ENCODE data around the gene HTRA3. TPM values are rescaled to one million over a fixed set of nuclear protein-coding genes. Genes with fewer than 3 reads are reported as not detected.

Gene HTRA3
- total RNA-seq, 2 experiments from 2014 or later: not detected

DNA sequence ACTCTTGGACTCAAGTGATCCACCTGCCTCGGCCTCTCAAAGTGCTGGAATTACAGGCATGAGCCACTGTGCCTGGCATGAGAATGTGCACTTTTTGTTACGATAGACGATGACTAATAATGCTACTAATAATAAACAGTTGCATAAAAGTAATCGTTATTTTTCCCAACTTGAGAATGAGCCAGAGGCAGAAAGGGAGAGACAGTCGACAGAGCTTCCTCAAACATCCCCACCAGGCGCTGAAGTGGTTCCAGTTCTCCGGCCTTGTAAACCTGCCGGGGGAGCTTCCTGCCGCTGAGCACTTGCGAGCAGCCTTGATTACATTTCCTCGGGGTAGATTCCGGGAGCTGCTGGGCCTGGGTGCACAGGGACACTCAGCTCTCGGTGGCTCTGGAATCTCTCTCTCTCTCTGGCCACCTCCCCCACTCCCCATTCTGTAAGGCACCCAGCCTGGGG lies 8.9 kb upstream of the HTRA3 start:
- no peaks in the 10 kb centered on the region for H3K36me3 ChIP-seq (ENCODE audit: insufficient read depth, low read length)
- intact Hi-C loops (cut with DNase I, micrococcal nuclease): no loop called here
- CTCF ChIA-PET: no interaction called here

GRCh38 chr4:8261851-8262535 lies 7.6 kb upstream of the HTRA3 start:
- no peaks in the 10 kb centered on the region for H3K36me3 Mint-ChIP-seq (ENCODE audit: low read depth)
- H3K4me3 Mint-ChIP-seq: no peak overlapping the region
- POLR2A ChIA-PET: no interaction called here
- no peaks in the 10 kb centered on the region for H3K4me1 ChIP-seq (ENCODE audit: insufficient read depth, low read length)
- H3K4me3 ChIP-seq (ENCODE audit: low read length): no peak overlapping the region
- CTCF ChIA-PET: no interaction called here
- TF ChIP-seq, protein P1, sequence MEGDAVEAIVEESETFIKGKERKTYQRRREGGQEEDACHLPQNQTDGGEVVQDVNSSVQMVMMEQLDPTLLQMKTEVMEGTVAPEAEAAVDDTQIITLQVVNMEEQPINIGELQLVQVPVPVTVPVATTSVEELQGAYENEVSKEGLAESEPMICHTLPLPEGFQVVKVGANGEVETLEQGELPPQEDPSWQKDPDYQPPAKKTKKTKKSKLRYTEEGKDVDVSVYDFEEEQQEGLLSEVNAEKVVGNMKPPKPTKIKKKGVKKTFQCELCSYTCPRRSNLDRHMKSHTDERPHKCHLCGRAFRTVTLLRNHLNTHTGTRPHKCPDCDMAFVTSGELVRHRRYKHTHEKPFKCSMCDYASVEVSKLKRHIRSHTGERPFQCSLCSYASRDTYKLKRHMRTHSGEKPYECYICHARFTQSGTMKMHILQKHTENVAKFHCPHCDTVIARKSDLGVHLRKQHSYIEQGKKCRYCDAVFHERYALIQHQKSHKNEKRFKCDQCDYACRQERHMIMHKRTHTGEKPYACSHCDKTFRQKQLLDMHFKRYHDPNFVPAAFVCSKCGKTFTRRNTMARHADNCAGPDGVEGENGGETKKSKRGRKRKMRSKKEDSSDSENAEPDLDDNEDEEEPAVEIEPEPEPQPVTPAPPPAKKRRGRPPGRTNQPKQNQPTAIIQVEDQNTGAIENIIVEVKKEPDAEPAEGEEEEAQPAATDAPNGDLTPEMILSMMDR (IDR thresholded peaks at IDR 0.05): no peak
- no peaks in the 10 kb centered on the region for H3K9me3 Mint-ChIP-seq
- intact Hi-C loops (cut with DNase I, micrococcal nuclease): no loop called here
- H3K36me3 ChIP-seq (ENCODE audit: insufficient read depth, low read length): no peaks in the 10 kb centered on the region
- H3K27me3 ChIP-seq (ENCODE audit: control insufficient read depth in 1 of 2, insufficient read depth in 2 of 2, low read length in 2 of 2): peaks cover 0 to 2% of the 10 kb centered on the region in 2 experiments
- H3K27ac Mint-ChIP-seq: no peak overlapping the region
- peaks cover 4% of the 10 kb centered on the region for H3K27me3 Mint-ChIP-seq
- H3K9me3 ChIP-seq (ENCODE audit: control insufficient read depth in 1 of 2, insufficient read depth in 1 of 2, low read length in 2 of 2): no peaks in the 10 kb centered on the region
- no peak overlapping the region for H3K27ac ChIP-seq (ENCODE audit: low read depth in 1 of 2, low read length in 2 of 2)
- ATAC-seq (ENCODE audit: poor library complexity) (no peak), DNase-seq (peak in 1 of 14 experiments; percentile 21)
- H3K4me1 Mint-ChIP-seq (ENCODE audit: low read depth): no peaks in the 10 kb centered on the region

More for the DNA sequence above, 8.9 kb upstream of the HTRA3 start:
- Mint-ChIP-seq H3K9me3 (no peaks in the 10 kb centered on the region), H3K4me3 (no peak overlapping the region), H3K27me3 (no peaks in the 10 kb centered on the region), H3K4me1 (ENCODE audit: low read depth) (no peaks in the 10 kb centered on the region), H3K27ac (no peak overlapping the region), H3K36me3 (ENCODE audit: low read depth) (no peaks in the 10 kb centered on the region)
- H3K27ac ChIP-seq (ENCODE audit: low read depth in 1 of 2, low read length in 2 of 2): no peak overlapping the region
- H3K27me3 ChIP-seq (ENCODE audit: control insufficient read depth in 1 of 2, insufficient read depth in 2 of 2, low read length in 2 of 2): peaks cover 0 to 2% of the 10 kb centered on the region in 2 experiments
- POLR2A ChIA-PET: no interaction called here
- TF ChIP-seq, protein P1 (IDR thresholded peaks at IDR 0.05): no peak
- H3K4me1 ChIP-seq (ENCODE audit: insufficient read depth, low read length): no peaks in the 10 kb centered on the region
- ATAC-seq (ENCODE audit: poor library complexity): no peak
- no peak for DNase-seq
- H3K4me3 ChIP-seq (ENCODE audit: low read length): no peak overlapping the region
- no peaks in the 10 kb centered on the region for H3K9me3 ChIP-seq (ENCODE audit: control insufficient read depth in 1 of 2, insufficient read depth in 1 of 2, low read length in 2 of 2)

GRCh38 chr4:8262637-8263322 lies 6.8 kb upstream of the HTRA3 start:
- Mint-ChIP-seq H3K36me3 (ENCODE audit: low read depth) (no peaks in the 10 kb centered on the region), H3K4me1 (ENCODE audit: low read depth) (no peaks in the 10 kb centered on the region), H3K27me3 (peaks cover 5% of the 10 kb centered on the region), H3K4me3 (no peak overlapping the region), H3K9me3 (no peaks in the 10 kb centered on the region), H3K27ac (no peak overlapping the region)
- Histone ChIP-seq H3K4me1 (ENCODE audit: insufficient read depth, low read length) (no peaks in the 10 kb centered on the region), H3K27ac (ENCODE audit: low read depth in 1 of 2, low read length in 2 of 2) (no peak overlapping the region), H3K27me3 (ENCODE audit: control insufficient read depth in 1 of 2, insufficient read depth in 2 of 2, low read length in 2 of 2) (peaks cover 0 to 2% of the 10 kb centered on the region in 2 experiments), H3K9me3 (ENCODE audit: control insufficient read depth in 1 of 2, insufficient read depth in 1 of 2, low read length in 2 of 2) (no peaks in the 10 kb centered on the region), H3K4me3 (ENCODE audit: low read length) (no peak overlapping the region), H3K36me3 (ENCODE audit: insufficient read depth, low read length) (no peaks in the 10 kb centered on the region)
- TF ChIP-seq, protein P1 (IDR thresholded peaks at IDR 0.05): no peak
- no peak for ATAC-seq (ENCODE audit: poor library complexity)
- intact Hi-C loops (cut with DNase I, micrococcal nuclease): no loop called here
- POLR2A ChIA-PET: no interaction called here
- CTCF ChIA-PET: no interaction called here
- no peak for DNase-seq
